WTC11 (cell line): ENCODE measurements around the gene CHST13. TPM values are rescaled to one million over a fixed set of nuclear protein-coding genes. Genes with fewer than 3 reads are reported as not detected.
A peak's percentile ranks its signal among the peaks of the same experiment; 100 is the strongest.

Experiments
- ATAC-seq: fragments of 200-7000 bp; cut with Tn5 transposase; 2 replicates; pipeline ENCODE4 v1.10.0; 2021; ENCODE audit warnings: mild to moderate bottlenecking, moderate library complexity
- CTCF ChIA-PET: fragments of 300-600 bp; sonication (Branson Sonifier 250); formaldehyde crosslinking; loops from one replicate; lab custom pipeline; 2021; ENCODE audit warnings: antibody characterized with exemption; lab: Charles Lee
- POLR2A ChIA-PET: fragments of 350-600 bp; sonication (Branson Sonifier 250); formaldehyde crosslinking; loops from one replicate; lab custom pipeline; 2021; ENCODE audit warnings: antibody characterized with exemption; lab: Charles Lee
- DNase-seq: peaks from one replicate; pipeline ENCODE4 v3.0.0; 2021; ENCODE audit warnings: low spot score
- H3K27ac Mint-ChIP-seq: 2 replicates; pipeline ENCODE4 v1.8.0; 2021; ENCODE audit warnings: mixed read lengths
- H3K27me3 Mint-ChIP-seq: 2 replicates; pipeline ENCODE4 v1.8.0; 2021; ENCODE audit warnings: low read depth, mild to moderate bottlenecking, moderate library complexity, mixed read lengths
- H3K36me3 Mint-ChIP-seq: 2 replicates; pipeline ENCODE4 v1.8.0; 2021; ENCODE audit warnings: mixed read lengths
- H3K4me1 Mint-ChIP-seq: 2 replicates; pipeline ENCODE4 v1.8.0; 2022; ENCODE audit warnings: mixed read lengths
- H3K4me3 Mint-ChIP-seq: 2 replicates; pipeline ENCODE4 v1.8.0; 2021; ENCODE audit warnings: mild to moderate bottlenecking, moderate library complexity, mixed read lengths
- H3K9me3 Mint-ChIP-seq: 2 replicates; pipeline ENCODE4 v1.8.0; 2021; ENCODE audit warnings: mixed read lengths
- ATF1 ChIP-seq: sonication (generic); formaldehyde crosslinking; IDR thresholded peaks from 2 replicates; pipeline ENCODE4 v1.8.1; 2023; ENCODE audit warnings: mild to moderate bottlenecking, moderate library complexity, missing genetic modification reagents
- HMGA2 ChIP-seq: fragments of 250-450 bp; sonication (Bioruptor Pico); IDR thresholded peaks from 2 replicates; pipeline ENCODE4 v1.4.0; 2021; ENCODE audit warnings: mild to moderate bottlenecking, moderate library complexity
- MXD4 ChIP-seq: fragments of 250-450 bp; sonication (Bioruptor Pico); IDR thresholded peaks from 2 replicates; pipeline ENCODE4 v1.8.0; 2021; ENCODE audit warnings: mild to moderate bottlenecking, moderate library complexity, borderline replicate concordance
- NFE2L1 ChIP-seq: sonication (generic); formaldehyde crosslinking; IDR thresholded peaks from 2 replicates; pipeline ENCODE4 v1.8.1; 2023; ENCODE audit warnings: missing genetic modification reagents
- NR1H2 ChIP-seq: sonication (generic); formaldehyde crosslinking; IDR thresholded peaks from 2 replicates; pipeline ENCODE4 v1.9.0; 2021; ENCODE audit warnings: mild to moderate bottlenecking, moderate library complexity, missing genetic modification reagents
- NR2C2 ChIP-seq: sonication (generic); formaldehyde crosslinking; IDR thresholded peaks from 2 replicates; pipeline ENCODE4 v1.8.0; 2022; ENCODE audit warnings: mild to moderate bottlenecking, missing genetic modification reagents
- NR3C1 ChIP-seq: sonication (generic); formaldehyde crosslinking; conservative IDR thresholded peaks from 2 replicates; pipeline ENCODE4 v1.8.1; 2023; ENCODE audit warnings: low read depth, mild to moderate bottlenecking, missing genetic modification reagents
- SOX15 ChIP-seq: fragments of 250-450 bp; sonication (Bioruptor Pico); IDR thresholded peaks from 2 replicates; pipeline ENCODE4 v1.9.0; 2021; ENCODE audit warnings: mild to moderate bottlenecking
- SP1 ChIP-seq: sonication (generic); formaldehyde crosslinking; conservative IDR thresholded peaks from 2 replicates; pipeline ENCODE4 v1.8.1; 2022; ENCODE audit warnings: missing genetic modification reagents
- ZNF219 ChIP-seq: sonication (generic); formaldehyde crosslinking; IDR thresholded peaks from 2 replicates; pipeline ENCODE4 v1.8.0; 2023; ENCODE audit warnings: missing genetic modification reagents, mild to moderate bottlenecking, borderline replicate concordance
- ZNF416 ChIP-seq: fragments of 250-450 bp; sonication (Bioruptor Pico); IDR thresholded peaks from 2 replicates; pipeline ENCODE4 v1.9.0; 2021; ENCODE audit warnings: mild to moderate bottlenecking, inconsistent platforms
- ZNF423 ChIP-seq: fragments of 250-450 bp; sonication (Bioruptor Pico); IDR thresholded peaks from 2 replicates; pipeline ENCODE4 v2.1.2; 2022; ENCODE audit warnings: mild to moderate bottlenecking, moderate library complexity
- total RNA-seq: library from RNA; stranded (reverse); gene quantifications from 3 replicates; pipeline ENCODE4 v1.2.3, GENCODE V29; 2021
- TF ChIP-seq, protein P1 (sequence below): sonication (generic); formaldehyde crosslinking; IDR thresholded peaks from 2 replicates; pipeline ENCODE4 v1.8.1; 2023; ENCODE audit warnings: mild to moderate bottlenecking, moderate library complexity, missing genetic modification reagents
- TF ChIP-seq, protein P2 (sequence below): fragments of 250-450 bp; sonication (Bioruptor Pico); IDR thresholded peaks from 2 replicates; pipeline ENCODE4 v1.9.0; 2021; ENCODE audit warnings: mild to moderate bottlenecking, borderline replicate concordance
- TF ChIP-seq, protein P3 (sequence below): sonication (generic); formaldehyde crosslinking; IDR thresholded peaks from 2 replicates; pipeline ENCODE4 v1.8.1; 2023; ENCODE audit warnings: mild to moderate bottlenecking, missing genetic modification reagents, borderline replicate concordance
- TF ChIP-seq, protein P4 (sequence below): sonication (generic); formaldehyde crosslinking; IDR thresholded peaks from 2 replicates; pipeline ENCODE4 v1.8.0; 2022; ENCODE audit warnings: mild to moderate bottlenecking, missing genetic modification reagents
- TF ChIP-seq, protein P5 (sequence below): fragments of 250-450 bp; sonication (Bioruptor Pico); IDR thresholded peaks from 2 replicates; pipeline ENCODE4 v1.9.0; 2021; ENCODE audit warnings: mild to moderate bottlenecking

Gene CHST13
- total RNA-seq, 1 experiment from 2014 or later, result 4.1 TPM

GRCh38 chr3:126547721-126548120, 23.8 kb downstream of the CHST13 start (continued):
- TF ChIP-seq ZNF416 (CRISPR knock-in tag), result no peak
- TF ChIP-seq NR1H2 (CRISPR knock-in tag), result no peak
- TF ChIP-seq NR2C2, result no peak
- TF ChIP-seq ZNF219 (CRISPR knock-in tag), result no peak
- no peak for TF ChIP-seq SP1 (CRISPR knock-in tag)
- no peak for TF ChIP-seq ZNF423 (CRISPR knock-in tag)

DNA sequence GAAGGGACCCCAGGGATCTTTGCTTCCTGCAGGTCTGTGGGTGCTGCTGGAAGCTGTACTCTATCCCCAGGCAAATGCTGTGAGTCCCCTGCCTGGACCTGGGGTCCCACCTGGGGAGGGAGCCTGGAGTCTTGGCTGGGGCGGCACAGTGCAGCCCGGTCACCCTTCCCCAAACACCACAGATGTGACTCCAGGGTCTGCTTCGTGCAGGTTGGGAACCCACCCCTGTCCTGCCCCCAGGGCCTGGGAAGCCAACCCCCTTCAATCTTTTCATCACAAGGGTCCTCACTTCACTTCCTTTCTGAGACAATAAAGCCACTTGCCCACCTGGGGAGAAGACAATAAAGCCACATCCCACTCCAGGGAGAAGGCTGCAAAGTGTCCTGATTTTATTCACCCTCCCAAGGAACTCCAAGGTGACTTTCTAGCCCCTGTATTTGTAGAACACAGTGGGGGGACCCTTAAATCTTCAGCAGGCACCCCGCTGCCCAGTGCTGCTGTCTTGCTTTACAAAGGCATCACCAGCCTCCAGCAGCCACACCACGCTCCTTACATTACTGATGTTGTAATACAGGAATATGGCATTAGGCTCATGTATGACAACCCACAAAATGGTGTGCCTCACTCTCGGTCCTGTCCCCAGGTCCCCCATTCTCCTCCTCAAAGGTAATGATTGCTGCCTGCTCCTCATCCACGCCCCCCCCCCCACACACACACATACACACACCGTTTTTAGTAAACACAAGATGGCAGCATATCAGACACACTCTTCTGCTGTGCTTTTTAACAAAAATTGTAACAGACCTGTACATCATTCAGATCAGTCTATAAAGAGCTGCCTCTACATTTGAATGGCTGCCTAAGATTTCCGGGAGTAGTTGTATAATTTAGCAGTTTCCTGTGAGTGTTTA, 24.9 kb downstream of the CHST13 start:
- Mint-ChIP-seq H3K4me1 (peaks cover 45% of the 10 kb centered on the region), H3K4me3 (peak overlapping the region; percentile 5; the same call in 1 of the 2 replicates), H3K27me3 (no peaks in the 10 kb centered on the region; the same call in 1 of the 2 replicates), H3K27ac (peak overlapping the region; percentile 58), H3K36me3 (no peaks in the 10 kb centered on the region), H3K9me3 (no peaks in the 10 kb centered on the region)
- peak; percentile 68 for ATAC-seq
- CTCF ChIA-PET, result interaction anchor here (0.7 to 1.0 kb wide), 2 partner anchors 26 to 30 kb away, joined by 3 to 6 read pairs; partner anchors contain the start of gene CHST13
- peak; percentile 14 for DNase-seq
- POLR2A ChIA-PET, result no interaction called here
- TF ChIP-seq ATF1 (CRISPR knock-in tag) (no peak), MXD4 (CRISPR knock-in tag) (no peak), ZNF416 (CRISPR knock-in tag) (no peak), SOX15 (CRISPR knock-in tag) (no peak), NFE2L1 (CRISPR knock-in tag) (no peak), NR3C1 (no peak), HMGA2 (CRISPR knock-in tag) (no peak), ZNF423 (CRISPR knock-in tag) (peak; percentile 62; the same call in 1 of the 2 replicates)
- TF ChIP-seq, protein P1, sequence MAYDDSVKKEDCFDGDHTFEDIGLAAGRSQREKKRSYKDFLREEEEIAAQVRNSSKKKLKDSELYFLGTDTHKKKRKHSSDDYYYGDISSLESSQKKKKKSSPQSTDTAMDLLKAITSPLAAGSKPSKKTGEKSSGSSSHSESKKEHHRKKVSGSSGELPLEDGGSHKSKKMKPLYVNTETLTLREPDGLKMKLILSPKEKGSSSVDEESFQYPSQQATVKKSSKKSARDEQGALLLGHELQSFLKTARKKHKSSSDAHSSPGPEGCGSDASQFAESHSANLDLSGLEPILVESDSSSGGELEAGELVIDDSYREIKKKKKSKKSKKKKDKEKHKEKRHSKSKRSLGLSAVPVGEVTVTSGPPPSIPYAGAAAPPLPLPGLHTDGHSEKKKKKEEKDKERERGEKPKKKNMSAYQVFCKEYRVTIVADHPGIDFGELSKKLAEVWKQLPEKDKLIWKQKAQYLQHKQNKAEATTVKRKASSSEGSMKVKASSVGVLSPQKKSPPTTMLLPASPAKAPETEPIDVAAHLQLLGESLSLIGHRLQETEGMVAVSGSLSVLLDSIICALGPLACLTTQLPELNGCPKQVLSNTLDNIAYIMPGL (CRISPR knock-in tag), result no peak
- TF ChIP-seq, protein P2, sequence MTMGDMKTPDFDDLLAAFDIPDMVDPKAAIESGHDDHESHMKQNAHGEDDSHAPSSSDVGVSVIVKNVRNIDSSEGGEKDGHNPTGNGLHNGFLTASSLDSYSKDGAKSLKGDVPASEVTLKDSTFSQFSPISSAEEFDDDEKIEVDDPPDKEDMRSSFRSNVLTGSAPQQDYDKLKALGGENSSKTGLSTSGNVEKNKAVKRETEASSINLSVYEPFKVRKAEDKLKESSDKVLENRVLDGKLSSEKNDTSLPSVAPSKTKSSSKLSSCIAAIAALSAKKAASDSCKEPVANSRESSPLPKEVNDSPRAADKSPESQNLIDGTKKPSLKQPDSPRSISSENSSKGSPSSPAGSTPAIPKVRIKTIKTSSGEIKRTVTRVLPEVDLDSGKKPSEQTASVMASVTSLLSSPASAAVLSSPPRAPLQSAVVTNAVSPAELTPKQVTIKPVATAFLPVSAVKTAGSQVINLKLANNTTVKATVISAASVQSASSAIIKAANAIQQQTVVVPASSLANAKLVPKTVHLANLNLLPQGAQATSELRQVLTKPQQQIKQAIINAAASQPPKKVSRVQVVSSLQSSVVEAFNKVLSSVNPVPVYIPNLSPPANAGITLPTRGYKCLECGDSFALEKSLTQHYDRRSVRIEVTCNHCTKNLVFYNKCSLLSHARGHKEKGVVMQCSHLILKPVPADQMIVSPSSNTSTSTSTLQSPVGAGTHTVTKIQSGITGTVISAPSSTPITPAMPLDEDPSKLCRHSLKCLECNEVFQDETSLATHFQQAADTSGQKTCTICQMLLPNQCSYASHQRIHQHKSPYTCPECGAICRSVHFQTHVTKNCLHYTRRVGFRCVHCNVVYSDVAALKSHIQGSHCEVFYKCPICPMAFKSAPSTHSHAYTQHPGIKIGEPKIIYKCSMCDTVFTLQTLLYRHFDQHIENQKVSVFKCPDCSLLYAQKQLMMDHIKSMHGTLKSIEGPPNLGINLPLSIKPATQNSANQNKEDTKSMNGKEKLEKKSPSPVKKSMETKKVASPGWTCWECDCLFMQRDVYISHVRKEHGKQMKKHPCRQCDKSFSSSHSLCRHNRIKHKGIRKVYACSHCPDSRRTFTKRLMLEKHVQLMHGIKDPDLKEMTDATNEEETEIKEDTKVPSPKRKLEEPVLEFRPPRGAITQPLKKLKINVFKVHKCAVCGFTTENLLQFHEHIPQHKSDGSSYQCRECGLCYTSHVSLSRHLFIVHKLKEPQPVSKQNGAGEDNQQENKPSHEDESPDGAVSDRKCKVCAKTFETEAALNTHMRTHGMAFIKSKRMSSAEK, result no peak
- TF ChIP-seq, protein P3, sequence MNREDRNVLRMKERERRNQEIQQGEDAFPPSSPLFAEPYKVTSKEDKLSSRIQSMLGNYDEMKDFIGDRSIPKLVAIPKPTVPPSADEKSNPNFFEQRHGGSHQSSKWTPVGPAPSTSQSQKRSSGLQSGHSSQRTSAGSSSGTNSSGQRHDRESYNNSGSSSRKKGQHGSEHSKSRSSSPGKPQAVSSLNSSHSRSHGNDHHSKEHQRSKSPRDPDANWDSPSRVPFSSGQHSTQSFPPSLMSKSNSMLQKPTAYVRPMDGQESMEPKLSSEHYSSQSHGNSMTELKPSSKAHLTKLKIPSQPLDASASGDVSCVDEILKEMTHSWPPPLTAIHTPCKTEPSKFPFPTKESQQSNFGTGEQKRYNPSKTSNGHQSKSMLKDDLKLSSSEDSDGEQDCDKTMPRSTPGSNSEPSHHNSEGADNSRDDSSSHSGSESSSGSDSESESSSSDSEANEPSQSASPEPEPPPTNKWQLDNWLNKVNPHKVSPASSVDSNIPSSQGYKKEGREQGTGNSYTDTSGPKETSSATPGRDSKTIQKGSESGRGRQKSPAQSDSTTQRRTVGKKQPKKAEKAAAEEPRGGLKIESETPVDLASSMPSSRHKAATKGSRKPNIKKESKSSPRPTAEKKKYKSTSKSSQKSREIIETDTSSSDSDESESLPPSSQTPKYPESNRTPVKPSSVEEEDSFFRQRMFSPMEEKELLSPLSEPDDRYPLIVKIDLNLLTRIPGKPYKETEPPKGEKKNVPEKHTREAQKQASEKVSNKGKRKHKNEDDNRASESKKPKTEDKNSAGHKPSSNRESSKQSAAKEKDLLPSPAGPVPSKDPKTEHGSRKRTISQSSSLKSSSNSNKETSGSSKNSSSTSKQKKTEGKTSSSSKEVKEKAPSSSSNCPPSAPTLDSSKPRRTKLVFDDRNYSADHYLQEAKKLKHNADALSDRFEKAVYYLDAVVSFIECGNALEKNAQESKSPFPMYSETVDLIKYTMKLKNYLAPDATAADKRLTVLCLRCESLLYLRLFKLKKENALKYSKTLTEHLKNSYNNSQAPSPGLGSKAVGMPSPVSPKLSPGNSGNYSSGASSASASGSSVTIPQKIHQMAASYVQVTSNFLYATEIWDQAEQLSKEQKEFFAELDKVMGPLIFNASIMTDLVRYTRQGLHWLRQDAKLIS (CRISPR knock-in tag), result no peak
- TF ChIP-seq, protein P4, sequence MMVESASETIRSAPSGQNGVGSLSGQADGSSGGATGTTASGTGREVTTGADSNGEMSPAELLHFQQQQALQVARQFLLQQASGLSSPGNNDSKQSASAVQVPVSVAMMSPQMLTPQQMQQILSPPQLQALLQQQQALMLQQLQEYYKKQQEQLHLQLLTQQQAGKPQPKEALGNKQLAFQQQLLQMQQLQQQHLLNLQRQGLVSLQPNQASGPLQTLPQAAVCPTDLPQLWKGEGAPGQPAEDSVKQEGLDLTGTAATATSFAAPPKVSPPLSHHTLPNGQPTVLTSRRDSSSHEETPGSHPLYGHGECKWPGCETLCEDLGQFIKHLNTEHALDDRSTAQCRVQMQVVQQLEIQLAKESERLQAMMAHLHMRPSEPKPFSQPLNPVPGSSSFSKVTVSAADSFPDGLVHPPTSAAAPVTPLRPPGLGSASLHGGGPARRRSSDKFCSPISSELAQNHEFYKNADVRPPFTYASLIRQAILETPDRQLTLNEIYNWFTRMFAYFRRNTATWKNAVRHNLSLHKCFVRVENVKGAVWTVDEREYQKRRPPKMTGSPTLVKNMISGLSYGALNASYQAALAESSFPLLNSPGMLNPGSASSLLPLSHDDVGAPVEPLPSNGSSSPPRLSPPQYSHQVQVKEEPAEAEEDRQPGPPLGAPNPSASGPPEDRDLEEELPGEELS (CRISPR knock-in tag), result peak; percentile 25; the same call in 1 of the 2 replicates
- TF ChIP-seq, protein P5, sequence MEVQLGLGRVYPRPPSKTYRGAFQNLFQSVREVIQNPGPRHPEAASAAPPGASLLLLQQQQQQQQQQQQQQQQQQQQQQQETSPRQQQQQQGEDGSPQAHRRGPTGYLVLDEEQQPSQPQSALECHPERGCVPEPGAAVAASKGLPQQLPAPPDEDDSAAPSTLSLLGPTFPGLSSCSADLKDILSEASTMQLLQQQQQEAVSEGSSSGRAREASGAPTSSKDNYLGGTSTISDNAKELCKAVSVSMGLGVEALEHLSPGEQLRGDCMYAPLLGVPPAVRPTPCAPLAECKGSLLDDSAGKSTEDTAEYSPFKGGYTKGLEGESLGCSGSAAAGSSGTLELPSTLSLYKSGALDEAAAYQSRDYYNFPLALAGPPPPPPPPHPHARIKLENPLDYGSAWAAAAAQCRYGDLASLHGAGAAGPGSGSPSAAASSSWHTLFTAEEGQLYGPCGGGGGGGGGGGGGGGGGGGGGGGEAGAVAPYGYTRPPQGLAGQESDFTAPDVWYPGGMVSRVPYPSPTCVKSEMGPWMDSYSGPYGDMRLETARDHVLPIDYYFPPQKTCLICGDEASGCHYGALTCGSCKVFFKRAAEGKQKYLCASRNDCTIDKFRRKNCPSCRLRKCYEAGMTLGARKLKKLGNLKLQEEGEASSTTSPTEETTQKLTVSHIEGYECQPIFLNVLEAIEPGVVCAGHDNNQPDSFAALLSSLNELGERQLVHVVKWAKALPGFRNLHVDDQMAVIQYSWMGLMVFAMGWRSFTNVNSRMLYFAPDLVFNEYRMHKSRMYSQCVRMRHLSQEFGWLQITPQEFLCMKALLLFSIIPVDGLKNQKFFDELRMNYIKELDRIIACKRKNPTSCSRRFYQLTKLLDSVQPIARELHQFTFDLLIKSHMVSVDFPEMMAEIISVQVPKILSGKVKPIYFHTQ, result no peak
